ENCODE results near the gene HSP90AA1. TPM values are rescaled to one million over a fixed set of nuclear protein-coding genes. Genes with fewer than 3 reads are reported as not detected.
A peak's percentile ranks its signal among the peaks of the same experiment; 100 is the strongest.
"Not testable (repeated sequence)": the region's sequence is repeated elsewhere in the genome, so short reads cannot be mapped to it uniquely, and the experiment has no call there.

The HSP90AA1 gene
- total and polyA plus RNA-seq, 2 experiments from 2014 or later = 1,401 to 2,107 TPM

DNA sequence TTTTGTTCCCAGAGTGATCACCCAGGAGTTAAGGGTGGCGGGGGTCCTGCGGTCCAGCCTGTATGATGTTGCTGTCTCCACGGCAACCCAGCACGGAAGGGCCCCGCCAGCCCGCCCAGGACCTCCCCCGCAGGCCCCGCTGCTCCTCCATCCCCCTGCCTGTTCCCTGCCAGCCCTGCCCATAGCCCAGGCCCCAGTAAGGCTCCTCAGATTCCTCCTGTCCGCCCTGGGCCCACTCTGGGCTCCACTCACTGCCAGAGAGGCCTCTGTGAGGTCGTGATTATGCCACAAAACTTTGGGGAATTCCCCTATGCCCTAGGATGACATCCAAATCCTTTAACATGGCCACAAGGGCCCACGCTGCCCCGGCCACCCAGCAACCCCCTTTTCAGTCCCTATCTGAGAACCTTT lies 20.8 kb downstream of the HSP90AA1 start (continued):
- TF ChIP-seq, protein P1, sequence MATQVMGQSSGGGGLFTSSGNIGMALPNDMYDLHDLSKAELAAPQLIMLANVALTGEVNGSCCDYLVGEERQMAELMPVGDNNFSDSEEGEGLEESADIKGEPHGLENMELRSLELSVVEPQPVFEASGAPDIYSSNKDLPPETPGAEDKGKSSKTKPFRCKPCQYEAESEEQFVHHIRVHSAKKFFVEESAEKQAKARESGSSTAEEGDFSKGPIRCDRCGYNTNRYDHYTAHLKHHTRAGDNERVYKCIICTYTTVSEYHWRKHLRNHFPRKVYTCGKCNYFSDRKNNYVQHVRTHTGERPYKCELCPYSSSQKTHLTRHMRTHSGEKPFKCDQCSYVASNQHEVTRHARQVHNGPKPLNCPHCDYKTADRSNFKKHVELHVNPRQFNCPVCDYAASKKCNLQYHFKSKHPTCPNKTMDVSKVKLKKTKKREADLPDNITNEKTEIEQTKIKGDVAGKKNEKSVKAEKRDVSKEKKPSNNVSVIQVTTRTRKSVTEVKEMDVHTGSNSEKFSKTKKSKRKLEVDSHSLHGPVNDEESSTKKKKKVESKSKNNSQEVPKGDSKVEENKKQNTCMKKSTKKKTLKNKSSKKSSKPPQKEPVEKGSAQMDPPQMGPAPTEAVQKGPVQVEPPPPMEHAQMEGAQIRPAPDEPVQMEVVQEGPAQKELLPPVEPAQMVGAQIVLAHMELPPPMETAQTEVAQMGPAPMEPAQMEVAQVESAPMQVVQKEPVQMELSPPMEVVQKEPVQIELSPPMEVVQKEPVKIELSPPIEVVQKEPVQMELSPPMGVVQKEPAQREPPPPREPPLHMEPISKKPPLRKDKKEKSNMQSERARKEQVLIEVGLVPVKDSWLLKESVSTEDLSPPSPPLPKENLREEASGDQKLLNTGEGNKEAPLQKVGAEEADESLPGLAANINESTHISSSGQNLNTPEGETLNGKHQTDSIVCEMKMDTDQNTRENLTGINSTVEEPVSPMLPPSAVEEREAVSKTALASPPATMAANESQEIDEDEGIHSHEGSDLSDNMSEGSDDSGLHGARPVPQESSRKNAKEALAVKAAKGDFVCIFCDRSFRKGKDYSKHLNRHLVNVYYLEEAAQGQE (IDR thresholded peaks at IDR 0.05; ENCODE audit: unreplicated experiment) = no peak
- TF ChIP-seq POLR2AphosphoS5 (IDR thresholded peaks at IDR 0.05; ENCODE audit: low read depth) (no peak), ZNF114 (CRISPR knock-in tag; IDR thresholded peaks at IDR 0.05) (no peak), ZNF331 (CRISPR knock-in tag; IDR thresholded peaks at IDR 0.05; ENCODE audit: low read depth) (no peak), CREB1 (CRISPR knock-in tag; IDR thresholded peaks at IDR 0.05; ENCODE audit: low read depth) (no peak), JUNB (IDR thresholded peaks at IDR 0.05; ENCODE audit: unreplicated experiment) (no peak), EZH2 (IDR thresholded peaks at IDR 0.05; ENCODE audit: low read depth, unreplicated experiment) (no peak)
- TF ChIP-seq, protein P2, sequence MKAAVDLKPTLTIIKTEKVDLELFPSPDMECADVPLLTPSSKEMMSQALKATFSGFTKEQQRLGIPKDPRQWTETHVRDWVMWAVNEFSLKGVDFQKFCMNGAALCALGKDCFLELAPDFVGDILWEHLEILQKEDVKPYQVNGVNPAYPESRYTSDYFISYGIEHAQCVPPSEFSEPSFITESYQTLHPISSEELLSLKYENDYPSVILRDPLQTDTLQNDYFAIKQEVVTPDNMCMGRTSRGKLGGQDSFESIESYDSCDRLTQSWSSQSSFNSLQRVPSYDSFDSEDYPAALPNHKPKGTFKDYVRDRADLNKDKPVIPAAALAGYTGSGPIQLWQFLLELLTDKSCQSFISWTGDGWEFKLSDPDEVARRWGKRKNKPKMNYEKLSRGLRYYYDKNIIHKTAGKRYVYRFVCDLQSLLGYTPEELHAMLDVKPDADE (IDR thresholded peaks at IDR 0.05) = no peak
- TF ChIP-seq, protein P3, sequence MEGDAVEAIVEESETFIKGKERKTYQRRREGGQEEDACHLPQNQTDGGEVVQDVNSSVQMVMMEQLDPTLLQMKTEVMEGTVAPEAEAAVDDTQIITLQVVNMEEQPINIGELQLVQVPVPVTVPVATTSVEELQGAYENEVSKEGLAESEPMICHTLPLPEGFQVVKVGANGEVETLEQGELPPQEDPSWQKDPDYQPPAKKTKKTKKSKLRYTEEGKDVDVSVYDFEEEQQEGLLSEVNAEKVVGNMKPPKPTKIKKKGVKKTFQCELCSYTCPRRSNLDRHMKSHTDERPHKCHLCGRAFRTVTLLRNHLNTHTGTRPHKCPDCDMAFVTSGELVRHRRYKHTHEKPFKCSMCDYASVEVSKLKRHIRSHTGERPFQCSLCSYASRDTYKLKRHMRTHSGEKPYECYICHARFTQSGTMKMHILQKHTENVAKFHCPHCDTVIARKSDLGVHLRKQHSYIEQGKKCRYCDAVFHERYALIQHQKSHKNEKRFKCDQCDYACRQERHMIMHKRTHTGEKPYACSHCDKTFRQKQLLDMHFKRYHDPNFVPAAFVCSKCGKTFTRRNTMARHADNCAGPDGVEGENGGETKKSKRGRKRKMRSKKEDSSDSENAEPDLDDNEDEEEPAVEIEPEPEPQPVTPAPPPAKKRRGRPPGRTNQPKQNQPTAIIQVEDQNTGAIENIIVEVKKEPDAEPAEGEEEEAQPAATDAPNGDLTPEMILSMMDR (conservative IDR thresholded peaks at IDR 0.05; ENCODE audit: low read depth in 2 of 2) = no peak

DNA sequence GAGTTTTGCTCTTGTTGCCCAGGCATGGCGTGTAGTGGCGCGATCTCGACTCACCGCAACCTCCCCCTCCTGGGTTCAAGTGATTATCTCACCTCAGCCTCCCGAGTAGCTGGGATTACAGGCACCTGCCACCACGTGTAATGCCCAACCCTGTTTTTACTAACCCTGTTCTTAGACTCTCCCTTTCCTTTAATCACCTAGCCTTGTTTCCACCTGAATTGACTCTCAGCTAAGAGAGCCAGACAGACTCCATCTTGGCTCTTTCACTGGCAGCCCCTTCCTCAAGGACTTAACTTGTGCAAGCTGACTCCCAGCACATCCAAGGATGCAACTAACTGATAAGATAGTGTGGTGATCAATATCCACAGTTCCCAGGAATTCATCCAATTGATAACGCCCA lies 22.3 kb downstream of the HSP90AA1 start:
- peak overlapping the region; percentile 96; the same call in 1 of the 2 replicates for H2AFZ ChIP-seq
- not testable (repeated sequence) for H3K79me2 ChIP-seq (replicated peaks; ENCODE audit: insufficient read depth); H3K27me3 Mint-ChIP-seq (ENCODE audit: insufficient read depth, low read depth, poor library complexity); H3K4me2 ChIP-seq; DNase-seq (ENCODE audit: low spot score); H3K4me3 ChIP-seq; H3K9me3 Mint-ChIP-seq; H3K27ac Mint-ChIP-seq; H3K4me1 Mint-ChIP-seq; H3K4me3 Mint-ChIP-seq; H3K36me3 ChIP-seq (ENCODE audit: insufficient read depth); H3F3A ChIP-seq (replicated peaks; ENCODE audit: low read depth); H3K9me2 ChIP-seq (ENCODE audit: insufficient read depth); H3K4me1 ChIP-seq (ENCODE audit: insufficient read depth); H3K27me3 ChIP-seq (ENCODE audit: insufficient read depth); ATAC-seq; H3K27ac ChIP-seq (ENCODE audit: low read depth); H3K36me3 Mint-ChIP-seq (ENCODE audit: low read depth); H4K20me1 ChIP-seq (replicated peaks; ENCODE audit: insufficient read depth)

All from GM23338 (cell line).